Measurements from ENCODE around the gene SHISA9.

- TF ChIP-seq CTCF (IDR thresholded peaks at IDR 0.05): no peak
- TF ChIP-seq POLR2A (IDR thresholded peaks at IDR 0.05): no peak
Observed at GRCh38 chr16:13254998-13255614, 353.7 kb downstream of the SHISA9 start.
